ENCODE results near the gene ZNF682.
"Not testable (repeated sequence)": the region's sequence is repeated elsewhere in the genome, so short reads cannot be mapped to it uniquely, and the experiment has no call there.

GRCh38 chr19:19957766-19958165 lies 81.5 kb downstream of the ZNF682 start:
- TF ChIP-seq CTCF, POLR2A (IDR thresholded peaks at IDR 0.05): not testable (repeated sequence)
